Endothelial cell of umbilical vein (primary cell): ENCODE results near the gene PRRX1. TPM values are rescaled to one million over a fixed set of nuclear protein-coding genes. Genes with fewer than 3 reads are reported as not detected.

Source experiments
- BruUV-seq: library from RNA; stranded (reverse); fragments of 400-500 nt; replicated peaks from 2 replicates; lab custom pipeline; 2021; lab: Mats Ljungman, UMichigan
- CTCF ChIA-PET: fragments of 300-600, 350-600 bp; sonication (Branson Sonifier 250); formaldehyde crosslinking; loops from one replicate; lab custom pipeline; 2021; ENCODE audit warnings: antibody characterized with exemption, inconsistent platforms; lab: Charles Lee
- POLR2A ChIA-PET: fragments of 300-600, 350-600 bp; sonication (Branson Sonifier 250); formaldehyde crosslinking; loops from one replicate; lab custom pipeline; 2021; ENCODE audit warnings: antibody characterized with exemption, inconsistent platforms; lab: Charles Lee
- DNase-seq: peaks from one replicate; pipeline ENCODE4 v3.0.0-alpha.2; 2011; ENCODE audit warnings: low read depth, low spot score
- FAIRE-seq: peaks from 2 replicates; lab custom pipeline; 2011; peaks lifted over from hg19 to GRCh38; lab: Jason Lieb, UNC
- H2AFZ ChIP-seq: 2 replicates; pipeline ENCODE4 v1.6.0; 2012; ENCODE audit warnings: low read depth, low read length, control low read depth, inconsistent platforms
- H3K27ac ChIP-seq: 2 replicates; pipeline ENCODE4 v1.5.1; 2011; ENCODE audit warnings: low read depth, mild to moderate bottlenecking, control low read depth, low read length, moderate library complexity; ENCODE audit not compliant: insufficient read depth
- H3K27me3 ChIP-seq, 2 experiments: 2 replicates each; pipeline versions ENCODE4 v1.6.0 to v1.6.1; 2011; ENCODE audit warnings: low read length in 2 of 2, mixed read lengths in 1 of 2; ENCODE audit not compliant: control insufficient read depth in 2 of 2, insufficient read depth in 2 of 2
- H3K36me3 ChIP-seq, 2 experiments: 2 replicates in 1 of 2; 3 replicates in 1 of 2; pipeline ENCODE4 v1.5.1; 2011; ENCODE audit warnings: low read length in 2 of 2, mild to moderate bottlenecking in 1 of 2, moderate library complexity in 1 of 2; ENCODE audit not compliant: control insufficient read depth in 2 of 2, insufficient read depth in 2 of 2; ENCODE audit errors: extremely low read depth in 1 of 2
- H3K4me1 ChIP-seq: 3 replicates; pipeline ENCODE4 v1.5.1; 2011; ENCODE audit warnings: mild to moderate bottlenecking, low read length; ENCODE audit not compliant: control insufficient read depth, insufficient read depth; ENCODE audit errors: extremely low read depth
- H3K4me2 ChIP-seq: 2 replicates; pipeline ENCODE4 v1.6.1; 2011; ENCODE audit warnings: low read length, control low read depth, mixed read lengths; ENCODE audit not compliant: insufficient read depth
- H3K4me3 ChIP-seq, 3 experiments: fragments of 200-600 bp in 1 of 3; sonication (generic), shearing (Covaris generic) in 1 of 3; replicated peaks in 1 of 3; 2 replicates each; pipeline ENCODE4 v1.5.1; 2011 to 2016; ENCODE audit warnings: control low read depth in 3 of 3, low read length in 3 of 3, mild to moderate bottlenecking in 2 of 3, inconsistent platforms in 1 of 3, low read depth in 1 of 3, moderate library complexity in 1 of 3; ENCODE audit not compliant: insufficient read depth in 1 of 3
- H3K79me2 ChIP-seq: 2 replicates; pipeline ENCODE4 v1.6.0; 2012; ENCODE audit warnings: low read length, inconsistent platforms; ENCODE audit not compliant: control insufficient read depth, insufficient read depth
- H3K9ac ChIP-seq: replicated peaks from 2 replicates; pipeline ENCODE3; 2011; ENCODE audit warnings: low read length, control low read depth; ENCODE audit not compliant: insufficient read depth; ENCODE audit errors: extremely low read depth
- H3K9me1 ChIP-seq: replicated peaks from 3 replicates; pipeline ENCODE4 v1.6.0; 2011; ENCODE audit warnings: mild to moderate bottlenecking, low read length; ENCODE audit not compliant: control insufficient read depth, insufficient read depth; ENCODE audit errors: extremely low read depth
- H3K9me3 ChIP-seq: replicated peaks from 2 replicates; pipeline ENCODE4 v1.5.1; 2012; ENCODE audit warnings: low read length, inconsistent platforms; ENCODE audit not compliant: control insufficient read depth, insufficient read depth
- H4K20me1 ChIP-seq: replicated peaks from 2 replicates; pipeline ENCODE3; 2011; ENCODE audit warnings: mild to moderate bottlenecking, low read length; ENCODE audit not compliant: control insufficient read depth, insufficient read depth; ENCODE audit errors: extremely low read depth
- CTCF ChIP-seq, 2 donors: IDR thresholded peaks; 1 replicate in 1 of 2; 2 replicates in 1 of 2; pipeline ENCODE4 v1.5.1; 2011; ENCODE audit warnings: low read length in 2 of 2, mild to moderate bottlenecking in 2 of 2, moderate library complexity in 2 of 2, control low read depth in 1 of 2, inconsistent platforms in 1 of 2, low read depth in 1 of 2; ENCODE audit not compliant: insufficient read depth in 1 of 2; ENCODE audit errors: extremely low read depth in 1 of 2
- EZH2 ChIP-seq: IDR thresholded peaks from 2 replicates; pipeline ENCODE4 v1.6.1; 2012; ENCODE audit warnings: borderline replicate concordance, low read depth, mild to moderate bottlenecking, moderate library complexity, low read length, inconsistent platforms; ENCODE audit not compliant: severe bottlenecking
- FOS ChIP-seq: IDR thresholded peaks from 2 replicates; pipeline ENCODE4 v1.6.1; 2011; ENCODE audit warnings: mild to moderate bottlenecking, low read length, moderate library complexity, borderline replicate concordance; ENCODE audit not compliant: insufficient read depth
- GATA2 ChIP-seq: IDR thresholded peaks from 2 replicates; pipeline ENCODE4 v1.7.0; 2011; ENCODE audit warnings: low read depth, mild to moderate bottlenecking, moderate library complexity, mixed read lengths, low read length; ENCODE audit not compliant: insufficient read length, insufficient read depth
- JUN ChIP-seq: IDR thresholded peaks from 2 replicates; pipeline ENCODE4 v1.6.1; 2011; ENCODE audit warnings: borderline replicate concordance, low read depth; ENCODE audit not compliant: insufficient read length, insufficient read depth
- MAX ChIP-seq: IDR thresholded peaks from 2 replicates; pipeline ENCODE4 v1.6.1; 2011; ENCODE audit not compliant: insufficient read depth, insufficient read length
- MYC ChIP-seq: IDR thresholded peaks from one replicate; pipeline ENCODE4 v1.6.1; 2011; ENCODE audit warnings: mild to moderate bottlenecking, low read depth, low read length
- POLR2A ChIP-seq: IDR thresholded peaks from 2 replicates; pipeline ENCODE4 v1.6.1; 2012; ENCODE audit warnings: low read depth, mild to moderate bottlenecking, control low read depth, low read length
- POLR2AphosphoS5 ChIP-seq: IDR thresholded peaks from 2 replicates; pipeline ENCODE4 v1.6.1; 2012; ENCODE audit warnings: low read depth, mild to moderate bottlenecking, control low read depth, low read length, moderate library complexity; ENCODE audit not compliant: insufficient read depth
- dilution Hi-C: fragments of 300-500 bp; cut with MboI; formaldehyde crosslinking; loops from one replicate; pipeline ENCODE4 v1.15.0; 2019; ENCODE audit warnings: low sequenced_read_pairs; ENCODE audit not compliant: extremely low pct_ligation_motif_present
- intact Hi-C: fragments of 100-400 bp; cut with micrococcal nuclease; formaldehyde crosslinking; loops from one replicate; pipeline ENCODE4 v1.10.0; 2022
- polyA plus RNA-seq, 4 experiments: library from polyadenylated mRNA; depleted of rRNA in 3 of 4; stranded (reverse) in 3 of 4; unstranded in 1 of 4; fragments of >200 nt; gene quantifications; 2 replicates each; pipeline versions ENCODE4 v1.2.1 to v1.2.3, GENCODE V29; 2011 to 2012; ENCODE audit warnings: missing spikeins in 1 of 4
- total RNA-seq: library from RNA; stranded (reverse); gene quantifications from 2 replicates; pipeline ENCODE4 v1.2.3, GENCODE V29; 2021

PRRX1 gene
- total and polyA plus RNA-seq, 2 donors (not counting 3 experiments of a cell fraction or from before 2014, with no cell fraction given), result 0.03 TPM; not detected in 1

GRCh38 chr1:170617591-170618330, 46.2 kb upstream of the PRRX1 start:
- H2AFZ ChIP-seq, result no peak overlapping the region
- dilution Hi-C loops, result no loop called here
- no peaks in the 10 kb centered on the region for H3K9me3 ChIP-seq
- ChIA-PET CTCF (interaction anchor here (1.3 kb wide), 1 partner anchor 8 kb away, joined by 3 read pairs; no protein-coding TSS in a partner anchor), POLR2A (no interaction called here)
- no peak overlapping the region for H3K4me2 ChIP-seq
- H3K4me1 ChIP-seq, result no peaks in the 10 kb centered on the region
- DNase-seq (no peak), FAIRE-seq (no peak)
- no TSS peak for BruUV-seq
- peaks cover 0 to 3% of the 10 kb centered on the region in 2 experiments for H3K27me3 ChIP-seq
- no peak overlapping the region for H3K4me3 ChIP-seq
- TF ChIP-seq MYC, result no peak
- TF ChIP-seq POLR2A, result no peak
- TF ChIP-seq GATA2, result no peak
- TF ChIP-seq EZH2, result no peak
- no peak for TF ChIP-seq FOS
- TF ChIP-seq MAX, result no peak
- no peak for TF ChIP-seq POLR2AphosphoS5
- TF ChIP-seq JUN, result no peak
- TF ChIP-seq CTCF (IDR thresholded peaks at IDR 0.05; ENCODE audit: extremely low read depth in 1 of 2, insufficient read depth in 1 of 2, low read depth in 1 of 2, low read length in 2 of 2), result no peak
- no peaks in the 10 kb centered on the region for H3K9me1 ChIP-seq
- no peaks in the 10 kb centered on the region for H3K36me3 ChIP-seq
- H3K9ac ChIP-seq, result no peak overlapping the region
- intact Hi-C loops, result no loop called here
- H3K79me2 ChIP-seq, result no peaks in the 10 kb centered on the region
- H3K27ac ChIP-seq, result no peak overlapping the region
- no peaks in the 10 kb centered on the region for H4K20me1 ChIP-seq
